ENCODE results near the gene MYMX.

The MYMX gene

DNA sequence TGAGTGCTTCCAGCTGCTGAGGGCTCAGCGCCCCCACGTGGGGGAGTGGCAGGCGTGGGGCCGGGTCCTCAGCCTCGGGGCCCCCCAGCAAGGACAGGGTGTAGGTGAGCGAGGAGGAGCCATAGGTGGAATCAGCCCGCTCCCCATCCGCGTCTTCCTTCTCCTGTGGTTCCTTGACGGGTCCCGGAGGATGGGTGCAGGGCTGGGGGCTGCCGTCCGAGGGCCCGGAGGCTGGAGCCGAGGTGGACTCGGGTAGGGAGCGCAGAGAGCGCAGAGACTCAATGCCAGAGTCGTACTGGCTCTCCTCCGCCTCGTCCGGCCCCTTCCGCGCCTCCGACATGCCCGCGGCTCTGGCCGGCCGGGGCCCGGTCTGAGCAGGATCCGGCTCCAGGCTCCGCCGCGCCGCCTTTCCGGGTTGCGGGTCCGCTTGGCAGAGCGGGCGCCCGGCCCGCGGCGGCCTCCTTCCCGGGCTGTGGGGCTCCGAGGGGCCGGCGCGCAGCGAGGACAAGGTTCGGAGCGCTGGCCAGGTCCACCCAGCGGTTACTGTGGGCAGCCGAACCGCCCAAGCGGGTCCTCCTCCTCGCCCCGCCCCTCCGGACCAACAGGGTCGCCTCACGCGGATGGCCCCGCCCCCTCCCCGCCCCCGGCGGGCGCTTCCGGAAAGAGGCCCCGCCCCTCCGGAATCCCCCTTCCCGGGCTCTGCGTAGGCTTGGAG lies 48.4 kb downstream of the MYMX start, which contains the start of gene NFKBIE (continued):
- TF ChIP-seq, protein P1, sequence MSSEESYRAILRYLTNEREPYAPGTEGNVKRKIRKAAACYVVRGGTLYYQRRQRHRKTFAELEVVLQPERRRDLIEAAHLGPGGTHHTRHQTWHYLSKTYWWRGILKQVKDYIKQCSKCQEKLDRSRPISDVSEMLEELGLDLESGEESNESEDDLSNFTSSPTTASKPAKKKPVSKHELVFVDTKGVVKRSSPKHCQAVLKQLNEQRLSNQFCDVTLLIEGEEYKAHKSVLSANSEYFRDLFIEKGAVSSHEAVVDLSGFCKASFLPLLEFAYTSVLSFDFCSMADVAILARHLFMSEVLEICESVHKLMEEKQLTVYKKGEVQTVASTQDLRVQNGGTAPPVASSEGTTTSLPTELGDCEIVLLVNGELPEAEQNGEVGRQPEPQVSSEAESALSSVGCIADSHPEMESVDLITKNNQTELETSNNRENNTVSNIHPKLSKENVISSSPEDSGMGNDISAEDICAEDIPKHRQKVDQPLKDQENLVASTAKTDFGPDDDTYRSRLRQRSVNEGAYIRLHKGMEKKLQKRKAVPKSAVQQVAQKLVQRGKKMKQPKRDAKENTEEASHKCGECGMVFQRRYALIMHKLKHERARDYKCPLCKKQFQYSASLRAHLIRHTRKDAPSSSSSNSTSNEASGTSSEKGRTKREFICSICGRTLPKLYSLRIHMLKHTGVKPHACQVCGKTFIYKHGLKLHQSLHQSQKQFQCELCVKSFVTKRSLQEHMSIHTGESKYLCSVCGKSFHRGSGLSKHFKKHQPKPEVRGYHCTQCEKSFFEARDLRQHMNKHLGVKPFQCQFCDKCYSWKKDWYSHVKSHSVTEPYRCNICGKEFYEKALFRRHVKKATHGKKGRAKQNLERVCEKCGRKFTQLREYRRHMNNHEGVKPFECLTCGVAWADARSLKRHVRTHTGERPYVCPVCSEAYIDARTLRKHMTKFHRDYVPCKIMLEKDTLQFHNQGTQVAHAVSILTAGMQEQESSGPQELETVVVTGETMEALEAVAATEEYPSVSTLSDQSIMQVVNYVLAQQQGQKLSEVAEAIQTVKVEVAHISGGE (tag by site-specific recombination; conservative IDR thresholded peaks at IDR 0.05; ENCODE audit: low read depth): peak; percentile 46; the same call in 1 of the 2 replicates
- no peak for TF ChIP-seq ZNF555 (tag by site-specific recombination; conservative IDR thresholded peaks at IDR 0.05)
- TF ChIP-seq ZNF600 (tag by site-specific recombination; IDR thresholded peaks at IDR 0.05): peak; percentile 76
- TF ChIP-seq ZNF747 (tag by site-specific recombination; IDR thresholded peaks at IDR 0.05): no peak
- 0 out of 2 replicates have a peak, but pooled peaks have one; percentile 28 for TF ChIP-seq YY1 (tag by site-specific recombination; IDR thresholded peaks at IDR 0.05)
- peak; percentile 71; the same call in 1 of the 2 replicates for TF ChIP-seq ZNF335 (tag by site-specific recombination; conservative IDR thresholded peaks at IDR 0.05)
- TF ChIP-seq ZSCAN23 (tag by site-specific recombination; IDR thresholded peaks at IDR 0.05): no peak
- peak; percentile 81 for TF ChIP-seq KLF10 (tag by site-specific recombination; IDR thresholded peaks at IDR 0.05)
- 0 out of 2 replicates have a peak, but pooled peaks have one; percentile 41 for TF ChIP-seq ZEB2 (tag by site-specific recombination; IDR thresholded peaks at IDR 0.05)
- TF ChIP-seq ZNF529 (tag by site-specific recombination; IDR thresholded peaks at IDR 0.05; ENCODE audit: insufficient replicate concordance): no peak
- TF ChIP-seq, protein P2, sequence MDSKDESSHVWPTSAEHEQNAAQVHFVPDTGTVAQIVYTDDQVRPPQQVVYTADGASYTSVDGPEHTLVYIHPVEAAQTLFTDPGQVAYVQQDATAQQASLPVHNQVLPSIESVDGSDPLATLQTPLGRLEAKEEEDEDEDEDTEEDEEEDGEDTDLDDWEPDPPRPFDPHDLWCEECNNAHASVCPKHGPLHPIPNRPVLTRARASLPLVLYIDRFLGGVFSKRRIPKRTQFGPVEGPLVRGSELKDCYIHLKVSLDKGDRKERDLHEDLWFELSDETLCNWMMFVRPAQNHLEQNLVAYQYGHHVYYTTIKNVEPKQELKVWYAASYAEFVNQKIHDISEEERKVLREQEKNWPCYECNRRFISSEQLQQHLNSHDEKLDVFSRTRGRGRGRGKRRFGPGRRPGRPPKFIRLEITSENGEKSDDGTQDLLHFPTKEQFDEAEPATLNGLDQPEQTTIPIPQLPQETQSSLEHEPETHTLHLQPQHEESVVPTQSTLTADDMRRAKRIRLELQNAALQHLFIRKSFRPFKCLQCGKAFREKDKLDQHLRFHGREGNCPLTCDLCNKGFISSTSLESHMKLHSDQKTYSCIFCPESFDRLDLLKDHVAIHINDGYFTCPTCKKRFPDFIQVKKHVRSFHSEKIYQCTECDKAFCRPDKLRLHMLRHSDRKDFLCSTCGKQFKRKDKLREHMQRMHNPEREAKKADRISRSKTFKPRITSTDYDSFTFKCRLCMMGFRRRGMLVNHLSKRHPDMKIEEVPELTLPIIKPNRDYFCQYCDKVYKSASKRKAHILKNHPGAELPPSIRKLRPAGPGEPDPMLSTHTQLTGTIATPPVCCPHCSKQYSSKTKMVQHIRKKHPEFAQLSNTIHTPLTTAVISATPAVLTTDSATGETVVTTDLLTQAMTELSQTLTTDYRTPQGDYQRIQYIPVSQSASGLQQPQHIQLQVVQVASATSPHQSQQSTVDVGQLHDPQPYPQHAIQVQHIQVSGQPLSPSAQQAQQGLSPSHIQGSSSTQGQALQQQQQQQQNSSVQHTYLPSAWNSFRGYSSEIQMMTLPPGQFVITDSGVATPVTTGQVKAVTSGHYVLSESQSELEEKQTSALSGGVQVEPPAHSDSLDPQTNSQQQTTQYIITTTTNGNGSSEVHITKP (tag by site-specific recombination; IDR thresholded peaks at IDR 0.05): no peak
- TF ChIP-seq ZNF510 (tag by site-specific recombination; IDR thresholded peaks at IDR 0.05; ENCODE audit: insufficient replicate concordance): no peak
- TF ChIP-seq, protein P3, sequence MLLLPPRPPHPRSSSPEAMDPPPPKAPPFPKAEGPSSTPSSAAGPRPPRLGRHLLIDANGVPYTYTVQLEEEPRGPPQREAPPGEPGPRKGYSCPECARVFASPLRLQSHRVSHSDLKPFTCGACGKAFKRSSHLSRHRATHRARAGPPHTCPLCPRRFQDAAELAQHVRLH (tag by site-specific recombination; IDR thresholded peaks at IDR 0.05): no peak
- TF ChIP-seq ZNF266 (tag by site-specific recombination; IDR thresholded peaks at IDR 0.05; ENCODE audit: low read depth): no peak
- TF ChIP-seq, protein P4, sequence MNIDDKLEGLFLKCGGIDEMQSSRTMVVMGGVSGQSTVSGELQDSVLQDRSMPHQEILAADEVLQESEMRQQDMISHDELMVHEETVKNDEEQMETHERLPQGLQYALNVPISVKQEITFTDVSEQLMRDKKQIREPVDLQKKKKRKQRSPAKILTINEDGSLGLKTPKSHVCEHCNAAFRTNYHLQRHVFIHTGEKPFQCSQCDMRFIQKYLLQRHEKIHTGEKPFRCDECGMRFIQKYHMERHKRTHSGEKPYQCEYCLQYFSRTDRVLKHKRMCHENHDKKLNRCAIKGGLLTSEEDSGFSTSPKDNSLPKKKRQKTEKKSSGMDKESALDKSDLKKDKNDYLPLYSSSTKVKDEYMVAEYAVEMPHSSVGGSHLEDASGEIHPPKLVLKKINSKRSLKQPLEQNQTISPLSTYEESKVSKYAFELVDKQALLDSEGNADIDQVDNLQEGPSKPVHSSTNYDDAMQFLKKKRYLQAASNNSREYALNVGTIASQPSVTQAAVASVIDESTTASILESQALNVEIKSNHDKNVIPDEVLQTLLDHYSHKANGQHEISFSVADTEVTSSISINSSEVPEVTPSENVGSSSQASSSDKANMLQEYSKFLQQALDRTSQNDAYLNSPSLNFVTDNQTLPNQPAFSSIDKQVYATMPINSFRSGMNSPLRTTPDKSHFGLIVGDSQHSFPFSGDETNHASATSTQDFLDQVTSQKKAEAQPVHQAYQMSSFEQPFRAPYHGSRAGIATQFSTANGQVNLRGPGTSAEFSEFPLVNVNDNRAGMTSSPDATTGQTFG (tag by site-specific recombination; IDR thresholded peaks at IDR 0.05; ENCODE audit: borderline replicate concordance): no peak
- TF ChIP-seq, protein P5, sequence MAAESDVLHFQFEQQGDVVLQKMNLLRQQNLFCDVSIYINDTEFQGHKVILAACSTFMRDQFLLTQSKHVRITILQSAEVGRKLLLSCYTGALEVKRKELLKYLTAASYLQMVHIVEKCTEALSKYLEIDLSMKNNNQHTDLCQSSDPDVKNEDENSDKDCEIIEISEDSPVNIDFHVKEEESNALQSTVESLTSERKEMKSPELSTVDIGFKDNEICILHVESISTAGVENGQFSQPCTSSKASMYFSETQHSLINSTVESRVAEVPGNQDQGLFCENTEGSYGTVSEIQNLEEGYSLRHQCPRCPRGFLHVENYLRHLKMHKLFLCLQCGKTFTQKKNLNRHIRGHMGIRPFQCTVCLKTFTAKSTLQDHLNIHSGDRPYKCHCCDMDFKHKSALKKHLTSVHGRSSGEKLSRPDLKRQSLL (tag by site-specific recombination; IDR thresholded peaks at IDR 0.05): peak; percentile 55
- no peak for TF ChIP-seq ZNF391 (tag by site-specific recombination; IDR thresholded peaks at IDR 0.05; ENCODE audit: borderline replicate concordance, low read depth)
- no peak for TF ChIP-seq ZNF16 (tag by site-specific recombination; IDR thresholded peaks at IDR 0.05; ENCODE audit: low read depth)
- no peak for TF ChIP-seq ZNF561 (tag by site-specific recombination; IDR thresholded peaks at IDR 0.05; ENCODE audit: borderline replicate concordance)
- TF ChIP-seq ZSCAN16 (tag by site-specific recombination; IDR thresholded peaks at IDR 0.05): no peak
- peak; percentile 59 for TF ChIP-seq EGR2 (tag by site-specific recombination; IDR thresholded peaks at IDR 0.05; ENCODE audit: low read depth)
- TF ChIP-seq ZNF133 (tag by site-specific recombination; IDR thresholded peaks at IDR 0.05): no peak
- TF ChIP-seq ZNF37A (tag by site-specific recombination; IDR thresholded peaks at IDR 0.05): no peak
- TF ChIP-seq, protein P6, sequence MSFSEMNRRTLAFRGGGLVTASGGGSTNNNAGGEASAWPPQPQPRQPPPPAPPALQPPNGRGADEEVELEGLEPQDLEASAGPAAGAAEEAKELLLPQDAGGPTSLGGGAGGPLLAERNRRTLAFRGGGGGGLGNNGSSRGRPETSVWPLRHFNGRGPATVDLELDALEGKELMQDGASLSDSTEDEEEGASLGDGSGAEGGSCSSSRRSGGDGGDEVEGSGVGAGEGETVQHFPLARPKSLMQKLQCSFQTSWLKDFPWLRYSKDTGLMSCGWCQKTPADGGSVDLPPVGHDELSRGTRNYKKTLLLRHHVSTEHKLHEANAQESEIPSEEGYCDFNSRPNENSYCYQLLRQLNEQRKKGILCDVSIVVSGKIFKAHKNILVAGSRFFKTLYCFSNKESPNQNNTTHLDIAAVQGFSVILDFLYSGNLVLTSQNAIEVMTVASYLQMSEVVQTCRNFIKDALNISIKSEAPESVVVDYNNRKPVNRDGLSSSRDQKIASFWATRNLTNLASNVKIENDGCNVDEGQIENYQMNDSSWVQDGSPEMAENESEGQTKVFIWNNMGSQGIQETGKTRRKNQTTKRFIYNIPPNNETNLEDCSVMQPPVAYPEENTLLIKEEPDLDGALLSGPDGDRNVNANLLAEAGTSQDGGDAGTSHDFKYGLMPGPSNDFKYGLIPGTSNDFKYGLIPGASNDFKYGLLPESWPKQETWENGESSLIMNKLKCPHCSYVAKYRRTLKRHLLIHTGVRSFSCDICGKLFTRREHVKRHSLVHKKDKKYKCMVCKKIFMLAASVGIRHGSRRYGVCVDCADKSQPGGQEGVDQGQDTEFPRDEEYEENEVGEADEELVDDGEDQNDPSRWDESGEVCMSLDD (tag by site-specific recombination; IDR thresholded peaks at IDR 0.05): no peak; the same call in 1 of the 2 replicates

Measured in HEK293 (cell line).